Keratinocyte (primary cell): ENCODE data around the gene OR6M1. TPM values are rescaled to one million over a fixed set of nuclear protein-coding genes. Genes with fewer than 3 reads are reported as not detected.

ENCODE experiments used
- DNase-seq: peaks from one replicate; pipeline ENCODE4 v3.0.0-alpha.2; 2011; ENCODE audit warnings: low read depth, missing footprints, low spot score
- FAIRE-seq: peaks from 2 replicates; lab custom pipeline; 2011; peaks lifted over from hg19 to GRCh38; lab: Jason Lieb, UNC
- H2AFZ ChIP-seq: 2 replicates; pipeline ENCODE4 v1.6.0; 2012; ENCODE audit warnings: low read length, control low read depth, inconsistent platforms; ENCODE audit not compliant: control insufficient read depth
- H3K27ac ChIP-seq: 2 replicates; pipeline ENCODE4 v1.5.1; 2011; ENCODE audit warnings: low read length; ENCODE audit not compliant: control insufficient read depth, insufficient read depth
- H3K27me3 ChIP-seq: 3 replicates; pipeline ENCODE4 v1.6.0; 2011; ENCODE audit warnings: low read length; ENCODE audit not compliant: control insufficient read depth, insufficient read depth; ENCODE audit errors: extremely low read depth
- H3K36me3 ChIP-seq, 2 experiments: 2 replicates in 1 of 2; 3 replicates in 1 of 2; pipeline ENCODE4 v1.5.1; 2011; ENCODE audit warnings: low read length in 2 of 2, mild to moderate bottlenecking in 1 of 2; ENCODE audit not compliant: control insufficient read depth in 2 of 2, insufficient read depth in 2 of 2; ENCODE audit errors: extremely low read depth in 1 of 2
- H3K4me1 ChIP-seq: 3 replicates; pipeline ENCODE4 v1.5.1; 2011; ENCODE audit warnings: low read length; ENCODE audit not compliant: control insufficient read depth, insufficient read depth; ENCODE audit errors: extremely low read depth
- H3K4me2 ChIP-seq: 3 replicates; pipeline ENCODE4 v1.6.0; 2011; ENCODE audit warnings: low read depth, low read length; ENCODE audit not compliant: control insufficient read depth, insufficient read depth; ENCODE audit errors: extremely low read depth
- H3K4me3 ChIP-seq, 3 experiments: fragments of 200-600 bp in 1 of 3; sonication (generic) in 1 of 3; 2 replicates in 2 of 3; 3 replicates in 1 of 3; pipeline ENCODE4 v1.5.1; 2011 to 2016; ENCODE audit warnings: low read length in 3 of 3, mild to moderate bottlenecking in 3 of 3, control low read depth in 2 of 3, inconsistent platforms in 1 of 3, low read depth in 1 of 3, mixed read lengths in 1 of 3, mixed run types in 1 of 3, moderate library complexity in 1 of 3; ENCODE audit not compliant: control insufficient read depth in 2 of 3, insufficient read depth in 2 of 3; ENCODE audit errors: extremely low read depth in 1 of 3
- H3K79me2 ChIP-seq: 2 replicates; pipeline ENCODE4 v1.6.0; 2012; ENCODE audit warnings: low read length; ENCODE audit not compliant: control insufficient read depth, insufficient read depth
- H3K9ac ChIP-seq: 3 replicates; pipeline ENCODE4 v1.6.0; 2011; ENCODE audit warnings: low read length; ENCODE audit not compliant: control insufficient read depth, insufficient read depth; ENCODE audit errors: extremely low read depth
- H3K9me1 ChIP-seq: 3 replicates; pipeline ENCODE4 v1.6.0; 2011; ENCODE audit warnings: low read length; ENCODE audit not compliant: control insufficient read depth, insufficient read depth; ENCODE audit errors: extremely low read depth
- H3K9me3 ChIP-seq: 2 replicates; pipeline ENCODE4 v1.5.1; 2012; ENCODE audit warnings: low read depth, low read length; ENCODE audit not compliant: control insufficient read depth
- H4K20me1 ChIP-seq: 3 replicates; pipeline ENCODE4 v1.6.0; 2011; ENCODE audit warnings: low read length; ENCODE audit not compliant: control insufficient read depth, insufficient read depth; ENCODE audit errors: extremely low read depth
- CTCF ChIP-seq, 3 experiments: IDR thresholded peaks in 1 of 3; conservative IDR thresholded peaks in 1 of 3; optimal IDR thresholded peaks in 1 of 3; 2 replicates in 2 of 3; 3 replicates in 1 of 3; pipeline versions ENCODE3 to v1.5.1; 2011; ENCODE audit warnings: low read length in 3 of 3, mild to moderate bottlenecking in 3 of 3, moderate library complexity in 2 of 3, control low read depth in 1 of 3, inconsistent platforms in 1 of 3; ENCODE audit not compliant: insufficient read depth in 2 of 3; ENCODE audit errors: extremely low read depth in 1 of 3
- EZH2 ChIP-seq: IDR thresholded peaks from one replicate; pipeline ENCODE4 v1.6.1; 2012; ENCODE audit warnings: inconsistent platforms, mild to moderate bottlenecking, low read length, moderate library complexity
- dilution Hi-C: fragments of 300-500 bp; cut with MboI; formaldehyde crosslinking; loops from one replicate; pipeline ENCODE4 v1.7.0; 2020; ENCODE audit warnings: low sequenced_read_pairs; ENCODE audit not compliant: extremely low pct_ligation_motif_present
- polyA plus RNA-seq, 5 experiments: library from polyadenylated mRNA; depleted of rRNA in 3 of 5; stranded (reverse) in 3 of 5; stranded (forward) in 1 of 5; unstranded in 1 of 5; fragments of >200 nt; gene quantifications; 1 replicate in 1 of 5; 2 replicates in 3 of 5; 3 replicates in 1 of 5; pipeline versions ENCODE4 v1.2.1 to v1.2.3, GENCODE V29; 2011 to 2012; ENCODE audit warnings: missing spikeins in 2 of 5, low read depth in 1 of 5, low replicate concordance in 1 of 5

OR6M1 gene
- polyA plus RNA-seq, 1 donor (not counting 4 experiments of a cell fraction or from before 2014, with no cell fraction given), result not detected

- DNase-seq, result no peak
- Histone ChIP-seq H3K27me3 (no peaks in the 10 kb centered on the region), H3K4me1 (no peaks in the 10 kb centered on the region), H4K20me1 (no peaks in the 10 kb centered on the region), H3K4me3 (no peak overlapping the region), H3K9ac (no peak overlapping the region), H3K9me3 (no peaks in the 10 kb centered on the region), H2AFZ (no peak overlapping the region), H3K9me1 (no peaks in the 10 kb centered on the region), H3K36me3 (no peaks in the 10 kb centered on the region), H3K79me2 (no peaks in the 10 kb centered on the region), H3K4me2 (no peak overlapping the region), H3K27ac (no peak overlapping the region)
- TF ChIP-seq EZH2, result no peak
- no peak for FAIRE-seq
- dilution Hi-C loops, result no loop called here
These were observed 32.2 kb downstream of the OR6M1 start for GRCh38 chr11:123773959-123774358.

DNA sequence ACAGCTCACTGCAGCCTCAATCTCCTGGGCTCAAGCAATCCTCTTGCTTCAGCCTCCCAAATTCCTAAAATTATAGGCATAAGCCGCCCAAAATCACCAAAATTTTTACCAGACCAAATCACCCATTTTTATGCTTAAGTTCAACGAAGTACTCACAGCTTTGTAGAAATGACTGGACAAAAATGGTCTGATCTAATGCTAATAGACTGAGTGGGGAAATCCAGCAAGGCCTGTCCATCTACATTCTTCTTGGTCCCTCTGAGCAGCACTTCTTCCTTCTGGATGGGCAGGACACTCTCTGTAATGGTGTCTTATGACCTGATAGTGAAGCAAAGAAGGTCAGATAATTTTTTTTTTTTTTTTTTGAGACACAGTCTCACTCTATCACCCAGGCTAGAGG, 33.1 kb downstream of the OR6M1 start:
- DNase-seq (no peak), FAIRE-seq (no peak)
- dilution Hi-C loops, result no loop called here
- no peak overlapping the region for H3K27ac ChIP-seq
- H3K9me3 ChIP-seq, result no peaks in the 10 kb centered on the region
- H3K9me1 ChIP-seq, result no peaks in the 10 kb centered on the region
- no peak overlapping the region for H3K9ac ChIP-seq
- H3K4me2 ChIP-seq, result no peak overlapping the region
- no peak overlapping the region for H3K4me3 ChIP-seq
- no peaks in the 10 kb centered on the region for H3K79me2 ChIP-seq
- no peaks in the 10 kb centered on the region for H3K36me3 ChIP-seq
- no peaks in the 10 kb centered on the region for H4K20me1 ChIP-seq
- no peak overlapping the region for H2AFZ ChIP-seq
- no peaks in the 10 kb centered on the region for H3K27me3 ChIP-seq
- TF ChIP-seq CTCF (optimal IDR thresholded peaks at IDR 0.05 in 1 of 3, IDR thresholded peaks at IDR 0.05 in 1 of 3, conservative IDR thresholded peaks at IDR 0.05 in 1 of 3; ENCODE audit: extremely low read depth in 1 of 3, insufficient read depth in 2 of 3, low read length in 3 of 3), result no peak
- TF ChIP-seq EZH2, result no peak
- no peaks in the 10 kb centered on the region for H3K4me1 ChIP-seq

DNA sequence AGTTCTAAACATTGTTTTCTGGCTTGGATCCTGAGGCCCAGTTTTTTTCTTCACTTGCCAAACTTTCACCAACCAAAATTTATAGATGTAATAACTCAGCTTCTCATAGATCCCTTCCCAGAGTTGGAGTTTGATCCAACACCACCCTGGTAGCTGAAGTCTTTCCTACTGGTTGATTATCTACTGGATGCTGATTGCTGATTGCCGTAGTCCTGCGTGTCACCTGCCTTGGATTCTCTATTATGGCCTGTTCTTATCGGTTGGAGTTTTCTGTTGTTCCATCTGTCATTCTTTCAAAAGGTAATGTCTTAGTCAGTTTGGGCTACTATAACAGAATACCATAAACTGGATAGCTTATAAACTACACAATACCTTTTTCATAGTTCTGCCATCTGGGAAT, 34.5 kb downstream of the OR6M1 start:
- dilution Hi-C loops, result no loop called here
- H3K36me3 ChIP-seq, result no peaks in the 10 kb centered on the region
- H3K4me3 ChIP-seq, result no peak overlapping the region
- H3K4me1 ChIP-seq, result no peaks in the 10 kb centered on the region
- H4K20me1 ChIP-seq, result no peaks in the 10 kb centered on the region
- no peak overlapping the region for H3K27ac ChIP-seq
- TF ChIP-seq EZH2, result no peak
- TF ChIP-seq CTCF (optimal IDR thresholded peaks at IDR 0.05 in 1 of 3, IDR thresholded peaks at IDR 0.05 in 1 of 3, conservative IDR thresholded peaks at IDR 0.05 in 1 of 3; ENCODE audit: extremely low read depth in 1 of 3, insufficient read depth in 2 of 3, low read length in 3 of 3), result no peak
- no peaks in the 10 kb centered on the region for H3K27me3 ChIP-seq
- DNase-seq, result no peak
- H3K9ac ChIP-seq, result no peak overlapping the region
- H3K4me2 ChIP-seq, result no peak overlapping the region
- H3K9me1 ChIP-seq, result no peaks in the 10 kb centered on the region
- no peak for FAIRE-seq
- no peaks in the 10 kb centered on the region for H3K9me3 ChIP-seq
- no peak overlapping the region for H2AFZ ChIP-seq
- H3K79me2 ChIP-seq, result no peaks in the 10 kb centered on the region
